ENCODE data around the gene VWA3A. TPM values are rescaled to one million over a fixed set of nuclear protein-coding genes. Genes with fewer than 3 reads are reported as not detected.
"Not testable (repeated sequence)": the region's sequence is repeated elsewhere in the genome, so short reads cannot be mapped to it uniquely, and the experiment has no call there.

The VWA3A gene
- total and polyA plus RNA-seq, 2 of the 8 experiments (the other 6 are each of a cell fraction or from before 2014, with no cell fraction given), result 0.05 TPM; not detected in 1

- no peak overlapping the region for H3K4me3 ChIP-seq (ENCODE audit: extremely low read depth in 1 of 4, insufficient read depth in 2 of 4, low read depth in 3 of 4, low read length in 4 of 4)
- H2BK12ac ChIP-seq (ENCODE audit: low read depth, low read length), result no peak overlapping the region
- no peak for DNase-seq (ENCODE audit: low read depth in 1 of 2, low spot score in 2 of 2)
- CTCF ChIA-PET (ENCODE audit: partially characterized antibody), result interaction anchor here (1.2 to 6.3 kb wide), 2 partner anchors 12 to 56 kb away, joined by 3 to 42 read pairs; no protein-coding TSS in a partner anchor
- H2BK120ac ChIP-seq (replicated peaks; ENCODE audit: low read depth, low read length), result no peak overlapping the region
- H2AFZ ChIP-seq (ENCODE audit: low read length), result no peak overlapping the region
- POLR2A ChIA-PET (ENCODE audit: partially characterized antibody), result no interaction called here
- no peak overlapping the region for H4K91ac ChIP-seq (replicated peaks; ENCODE audit: insufficient read length, low read length)
- H4K8ac ChIP-seq (ENCODE audit: extremely low read depth, insufficient read depth, low read length), result peak overlapping the region; percentile 9; the same call in 1 of the 2 replicates
- no peak overlapping the region for H3K4ac ChIP-seq (replicated peaks; ENCODE audit: insufficient read length, low read depth, low read length)
- FAIRE-seq, result no peak
- H3K4me1 ChIP-seq (replicated peaks in 1 of 4; ENCODE audit: control insufficient read depth in 3 of 4, insufficient read depth in 4 of 4, low read length in 3 of 4), result no peaks in the 10 kb centered on the region
- no peak for TF ChIP-seq TEAD4 (IDR thresholded peaks at IDR 0.05; ENCODE audit: low read depth, low read length)
- H3K79me1 ChIP-seq (ENCODE audit: low read depth, low read length), result no peaks in the 10 kb centered on the region
- no peak overlapping the region for H2BK15ac ChIP-seq (ENCODE audit: low read length)
- H3K36me3 ChIP-seq (ENCODE audit: control insufficient read depth in 2 of 4, insufficient read depth in 4 of 4, low read length in 3 of 4), result no peaks in the 10 kb centered on the region
- no peak overlapping the region for H4K5ac ChIP-seq (ENCODE audit: insufficient read length, low read depth, low read length)
- H3K4me2 ChIP-seq (ENCODE audit: insufficient read depth in 1 of 2, low read depth in 2 of 2, low read length in 2 of 2), result no peak overlapping the region
- no peak overlapping the region for H3K9ac ChIP-seq (replicated peaks in 1 of 4; ENCODE audit: extremely low read depth in 1 of 4, low read depth in 3 of 4, low read length in 3 of 4)
- no peaks in the 10 kb centered on the region for H3K23me2 ChIP-seq (ENCODE audit: low read depth, low read length)
- no peak overlapping the region for H3K27ac ChIP-seq (ENCODE audit: low read depth, low read length)
- H2BK20ac ChIP-seq (ENCODE audit: low read length), result no peak overlapping the region
- no peak overlapping the region for H3K18ac ChIP-seq (ENCODE audit: extremely low read depth, low read length)
- H3K23ac ChIP-seq (ENCODE audit: insufficient read length), result no peak overlapping the region
- no peak overlapping the region for H2AK5ac ChIP-seq (ENCODE audit: low read depth, low read length)
- no peak overlapping the region for H3K14ac ChIP-seq (ENCODE audit: insufficient read length)
- no peak overlapping the region for H3K56ac ChIP-seq (replicated peaks; ENCODE audit: insufficient read length, low read depth, low read length)
- no peak overlapping the region for H2BK5ac ChIP-seq (ENCODE audit: low read depth, low read length)
- 86% methylated on average over 11 of the region's 11 CpGs; no CpG with 5 or more reads in 1 of the 2 experiments for WGBS, 2 experiments (ENCODE audit: extremely low coverage in 1 of 2, insufficient coverage in 1 of 2, insufficient read length in 1 of 2, insufficient replicate concordance in 2 of 2, low coverage in 1 of 2, low lambda C conversion rate in 2 of 2, missing lambda C conversion rate in 1 of 2)
- H3K27me3 ChIP-seq (replicated peaks in 1 of 4; ENCODE audit: control insufficient read depth in 3 of 4, extremely low read depth in 1 of 4, insufficient read depth in 3 of 4, low read length in 3 of 4), result no peaks in the 10 kb centered on the region
- no peaks in the 10 kb centered on the region for H3K9me3 ChIP-seq (ENCODE audit: insufficient read depth in 2 of 2, low read depth in 1 of 2, low read length in 1 of 2)
- no peaks in the 10 kb centered on the region for H4K20me1 ChIP-seq (replicated peaks in 1 of 2; ENCODE audit: control insufficient read depth in 1 of 2, insufficient read depth in 2 of 2, low read length in 2 of 2)
- H3K79me2 ChIP-seq (ENCODE audit: control insufficient read depth in 1 of 2, insufficient read depth in 2 of 2, low read length in 2 of 2), result no peaks in the 10 kb centered on the region
Observed at GRCh38 chr16:22152316-22152715, 60.0 kb downstream of the VWA3A start.

GRCh38 chr16:22153078-22153477 is 60.7 kb downstream of the VWA3A start:
- POLR2A ChIA-PET (ENCODE audit: partially characterized antibody), result interaction anchor here (1.5 kb wide), 1 partner anchor 24 kb away, joined by 3 read pairs; no protein-coding TSS in a partner anchor

More at GRCh38 chr16:22153078-22153477, 60.7 kb downstream of the VWA3A start:
- not testable (repeated sequence) for H2BK12ac ChIP-seq (ENCODE audit: low read depth, low read length); H3K36me3 ChIP-seq (ENCODE audit: control insufficient read depth in 2 of 4, insufficient read depth in 4 of 4, low read length in 3 of 4); DNase-seq (ENCODE audit: low read depth in 1 of 2, low spot score in 2 of 2); H4K5ac ChIP-seq (ENCODE audit: insufficient read length, low read depth, low read length); H3K14ac ChIP-seq (ENCODE audit: insufficient read length); H4K20me1 ChIP-seq (replicated peaks in 1 of 2; ENCODE audit: control insufficient read depth in 1 of 2, insufficient read depth in 2 of 2, low read length in 2 of 2); H4K8ac ChIP-seq (ENCODE audit: extremely low read depth, insufficient read depth, low read length); H2BK20ac ChIP-seq (ENCODE audit: low read length); H3K79me1 ChIP-seq (ENCODE audit: low read depth, low read length); FAIRE-seq; H3K4me3 ChIP-seq (ENCODE audit: extremely low read depth in 1 of 4, insufficient read depth in 2 of 4, low read depth in 3 of 4, low read length in 4 of 4); H3K4me1 ChIP-seq (replicated peaks in 1 of 4; ENCODE audit: control insufficient read depth in 3 of 4, insufficient read depth in 4 of 4, low read length in 3 of 4); H3K4me2 ChIP-seq (ENCODE audit: insufficient read depth in 1 of 2, low read depth in 2 of 2, low read length in 2 of 2); H3K23me2 ChIP-seq (ENCODE audit: low read depth, low read length); H3K9ac ChIP-seq (replicated peaks in 1 of 4; ENCODE audit: extremely low read depth in 1 of 4, low read depth in 3 of 4, low read length in 3 of 4); H4K91ac ChIP-seq (replicated peaks; ENCODE audit: insufficient read length, low read length); H3K9me3 ChIP-seq (ENCODE audit: insufficient read depth in 2 of 2, low read depth in 1 of 2, low read length in 1 of 2); H3K56ac ChIP-seq (replicated peaks; ENCODE audit: insufficient read length, low read depth, low read length); H3K23ac ChIP-seq (ENCODE audit: insufficient read length); H2AK5ac ChIP-seq (ENCODE audit: low read depth, low read length); H2BK15ac ChIP-seq (ENCODE audit: low read length); H3K27ac ChIP-seq (ENCODE audit: low read depth, low read length); H3K27me3 ChIP-seq (replicated peaks in 1 of 4; ENCODE audit: control insufficient read depth in 3 of 4, extremely low read depth in 1 of 4, insufficient read depth in 3 of 4, low read length in 3 of 4); H3K18ac ChIP-seq (ENCODE audit: extremely low read depth, low read length); H2AFZ ChIP-seq (ENCODE audit: low read length); H2BK5ac ChIP-seq (ENCODE audit: low read depth, low read length); H2BK120ac ChIP-seq (replicated peaks; ENCODE audit: low read depth, low read length); H3K79me2 ChIP-seq (ENCODE audit: control insufficient read depth in 1 of 2, insufficient read depth in 2 of 2, low read length in 2 of 2); H3K4ac ChIP-seq (replicated peaks; ENCODE audit: insufficient read length, low read depth, low read length)
- CTCF ChIA-PET (ENCODE audit: partially characterized antibody), result interaction anchor here (1.3 to 6.3 kb wide), 4 partner anchors 13 to 36 kb away, joined by 5 to 42 read pairs (median 5); no protein-coding TSS in a partner anchor
- WGBS, 2 experiments (ENCODE audit: extremely low coverage in 1 of 2, insufficient coverage in 1 of 2, insufficient read length in 1 of 2, insufficient replicate concordance in 2 of 2, low coverage in 1 of 2, low lambda C conversion rate in 2 of 2, missing lambda C conversion rate in 1 of 2), result 92% methylated on average over 7 of the region's 7 CpGs; no CpG with 5 or more reads in 1 of the 2 experiments

Measured in H1 (cell line).